Fibroblast of pulmonary artery (primary cell): Measurements from ENCODE around the gene KAT8.

Experiments used
- DNase-seq: peaks from one replicate; pipeline ENCODE4 v3.0.0-alpha.2; 2010; ENCODE audit warnings: low read depth
- H3K4me3 ChIP-seq: replicated peaks from 2 replicates; pipeline ENCODE4 v1.5.1; 2011; ENCODE audit warnings: low read depth, mild to moderate bottlenecking, control low read depth, low read length, moderate library complexity
- TF ChIP-seq, protein P1 (sequence below): IDR thresholded peaks from 2 replicates; pipeline ENCODE4 v1.5.1; 2011; ENCODE audit warnings: mild to moderate bottlenecking, control low read depth, low read length, inconsistent platforms; ENCODE audit errors: missing control alignments

The KAT8 gene

DNA sequence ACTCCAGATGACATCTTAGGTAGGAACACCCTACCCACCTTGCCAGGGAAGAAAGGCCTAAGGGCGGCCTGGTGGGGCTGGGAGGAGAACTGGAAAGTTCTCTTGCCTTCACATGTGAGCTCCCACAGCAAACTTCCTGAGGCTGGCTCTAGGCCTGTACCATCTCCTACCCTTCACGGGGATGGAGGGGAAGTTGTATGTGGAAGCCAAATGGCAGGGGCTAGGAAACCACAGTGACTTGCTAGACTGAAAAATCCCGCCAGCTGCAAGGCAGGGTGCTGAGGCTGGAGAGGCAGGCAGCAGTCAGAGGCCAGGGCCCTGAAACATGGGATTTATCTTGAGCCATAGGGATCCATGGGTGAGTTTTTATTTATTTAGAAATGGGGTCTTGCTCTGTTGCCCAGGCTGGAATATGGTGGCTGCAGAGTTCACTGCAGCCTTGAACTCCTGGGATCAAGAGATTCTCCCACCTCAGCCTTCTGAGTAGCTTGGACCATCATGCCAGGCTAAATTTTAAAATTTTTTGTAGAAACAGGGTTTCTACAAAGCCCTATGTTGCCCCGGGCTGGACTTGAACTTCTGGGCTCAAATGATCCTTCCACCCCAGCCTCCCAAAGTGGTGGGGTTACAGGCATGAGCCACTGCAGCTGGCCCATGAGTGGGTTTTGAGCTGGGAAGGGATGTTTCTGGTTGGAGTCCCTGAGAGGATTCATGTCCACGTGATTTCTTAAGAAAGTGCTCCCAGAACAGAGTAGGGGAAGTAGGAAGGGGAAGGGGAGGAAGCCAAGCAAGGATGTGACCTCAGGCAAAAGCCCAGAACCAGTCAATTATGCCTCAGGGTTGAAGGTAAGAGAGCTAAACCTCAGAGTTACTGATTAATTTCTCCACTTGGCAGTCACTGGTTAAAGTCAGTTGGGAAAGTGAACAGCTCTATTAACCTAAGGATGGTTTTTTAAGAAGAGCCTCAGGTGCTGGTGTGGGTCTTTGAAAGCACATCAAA, 4.0 kb upstream of the KAT8 start:
- TF ChIP-seq, protein P1, sequence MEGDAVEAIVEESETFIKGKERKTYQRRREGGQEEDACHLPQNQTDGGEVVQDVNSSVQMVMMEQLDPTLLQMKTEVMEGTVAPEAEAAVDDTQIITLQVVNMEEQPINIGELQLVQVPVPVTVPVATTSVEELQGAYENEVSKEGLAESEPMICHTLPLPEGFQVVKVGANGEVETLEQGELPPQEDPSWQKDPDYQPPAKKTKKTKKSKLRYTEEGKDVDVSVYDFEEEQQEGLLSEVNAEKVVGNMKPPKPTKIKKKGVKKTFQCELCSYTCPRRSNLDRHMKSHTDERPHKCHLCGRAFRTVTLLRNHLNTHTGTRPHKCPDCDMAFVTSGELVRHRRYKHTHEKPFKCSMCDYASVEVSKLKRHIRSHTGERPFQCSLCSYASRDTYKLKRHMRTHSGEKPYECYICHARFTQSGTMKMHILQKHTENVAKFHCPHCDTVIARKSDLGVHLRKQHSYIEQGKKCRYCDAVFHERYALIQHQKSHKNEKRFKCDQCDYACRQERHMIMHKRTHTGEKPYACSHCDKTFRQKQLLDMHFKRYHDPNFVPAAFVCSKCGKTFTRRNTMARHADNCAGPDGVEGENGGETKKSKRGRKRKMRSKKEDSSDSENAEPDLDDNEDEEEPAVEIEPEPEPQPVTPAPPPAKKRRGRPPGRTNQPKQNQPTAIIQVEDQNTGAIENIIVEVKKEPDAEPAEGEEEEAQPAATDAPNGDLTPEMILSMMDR, result no peak
- DNase-seq, result no peak

DNA sequence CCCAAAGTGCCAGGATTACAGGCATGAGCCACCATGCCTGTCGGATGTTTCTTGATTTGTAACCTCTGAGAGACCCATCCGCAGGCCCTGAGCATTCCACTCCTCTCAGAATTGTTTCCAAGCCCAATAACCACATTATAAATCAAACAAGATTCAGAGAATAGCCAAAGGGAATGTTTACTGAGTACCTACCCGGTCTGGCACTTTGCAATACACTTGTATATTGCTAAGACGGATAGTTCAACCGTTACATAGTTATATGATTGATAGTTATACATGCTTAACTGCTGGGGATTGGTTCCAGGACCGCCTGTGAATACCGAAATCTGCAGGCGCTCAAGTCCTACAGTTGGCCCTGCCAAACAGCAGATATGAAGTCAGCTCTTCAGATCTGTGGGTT, 3.0 kb upstream of the KAT8 start:
- TF ChIP-seq, protein P1, result no peak
- DNase-seq, result no peak
- no peak overlapping the region for H3K4me3 ChIP-seq

More for the DNA sequence above, 4.0 kb upstream of the KAT8 start:
- no peak overlapping the region for H3K4me3 ChIP-seq

DNA sequence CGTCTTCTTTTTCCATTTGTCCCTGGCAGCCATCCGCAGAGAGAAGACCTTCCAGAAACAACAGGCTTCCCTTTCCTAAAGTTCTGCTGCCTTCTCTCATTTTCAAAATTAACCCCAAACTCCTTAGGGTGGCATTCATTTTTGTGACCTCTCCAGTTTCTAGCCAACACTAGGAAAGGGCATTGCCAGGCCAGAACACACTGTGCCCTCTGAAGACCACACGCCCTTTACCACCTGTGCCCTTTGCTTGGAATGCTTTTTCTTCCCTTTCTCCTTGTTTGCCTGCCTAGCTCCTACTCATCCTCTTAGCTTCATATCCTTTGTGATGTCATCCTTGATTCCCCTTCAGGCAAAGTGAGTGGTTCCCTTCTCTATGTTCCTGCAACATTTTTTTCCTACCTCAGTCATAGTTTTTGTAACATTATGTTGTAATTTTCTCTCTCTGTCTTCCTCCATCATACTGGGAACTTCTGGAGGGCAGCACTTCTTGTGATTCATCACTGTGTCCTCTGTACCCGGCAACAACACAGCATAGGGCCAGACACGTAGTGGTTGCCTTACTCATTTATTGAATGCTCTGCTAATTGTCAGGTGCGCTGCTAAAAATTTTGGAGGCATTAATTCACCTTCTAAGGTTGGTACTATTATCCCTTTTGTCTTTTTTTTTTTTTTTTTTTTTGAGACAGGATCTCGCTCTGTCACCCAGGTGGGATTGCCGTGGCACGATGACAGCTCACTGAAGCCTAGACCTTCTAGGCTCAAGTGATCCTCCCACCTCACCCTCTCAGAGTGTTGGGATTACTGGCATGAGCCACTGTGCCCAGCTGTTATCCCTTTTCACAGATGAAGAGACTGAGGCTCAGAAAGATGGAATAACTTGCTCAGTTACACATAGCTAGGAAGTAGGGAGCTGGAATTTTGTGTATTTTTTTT, 1.0 kb downstream of the KAT8 start:
- TF ChIP-seq, protein P1, result no peak
- H3K4me3 ChIP-seq, result peak overlapping the region; percentile 69
- DNase-seq, result peak; percentile 71

DNA sequence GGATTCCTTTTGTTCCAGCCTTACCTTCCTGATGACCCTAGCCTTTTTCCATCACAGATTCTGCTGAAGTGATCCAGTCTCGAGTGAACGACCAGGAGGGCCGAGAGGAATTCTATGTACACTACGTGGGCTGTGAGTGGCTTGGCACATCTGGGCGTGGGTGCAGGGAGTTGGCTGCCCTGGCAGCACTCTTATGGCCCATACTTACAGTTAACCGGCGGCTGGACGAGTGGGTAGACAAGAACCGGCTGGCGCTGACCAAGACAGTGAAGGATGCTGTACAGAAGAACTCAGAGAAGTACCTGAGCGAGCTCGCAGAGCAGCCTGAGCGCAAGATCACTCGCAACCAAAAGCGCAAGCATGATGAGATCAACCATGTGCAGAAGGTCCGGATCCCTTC, 2.7 kb downstream of the KAT8 start:
- TF ChIP-seq, protein P1, result no peak
- no peak for DNase-seq
- H3K4me3 ChIP-seq, result no peak overlapping the region

DNA sequence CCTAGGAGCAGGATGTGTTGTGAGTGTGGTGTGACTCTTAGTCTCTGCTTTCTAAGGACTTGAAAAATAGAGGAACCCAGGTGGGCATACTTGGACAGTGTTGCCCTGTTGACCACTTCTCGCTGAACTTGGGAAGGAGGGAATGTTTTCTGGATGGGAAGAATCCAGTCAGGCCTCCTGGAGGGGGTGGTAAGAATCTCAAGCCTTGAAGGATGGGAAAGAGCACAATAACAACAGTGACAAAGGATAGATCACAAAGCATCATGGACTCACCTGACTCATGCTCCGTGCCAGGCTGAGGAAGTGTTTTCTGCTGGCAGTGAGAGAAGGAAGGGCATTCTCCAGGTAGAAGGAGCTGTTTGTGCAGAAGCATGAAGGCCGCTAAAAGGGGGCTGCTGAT, 8.4 kb downstream of the KAT8 start:
- DNase-seq, result no peak
- TF ChIP-seq, protein P1, result no peak

DNA sequence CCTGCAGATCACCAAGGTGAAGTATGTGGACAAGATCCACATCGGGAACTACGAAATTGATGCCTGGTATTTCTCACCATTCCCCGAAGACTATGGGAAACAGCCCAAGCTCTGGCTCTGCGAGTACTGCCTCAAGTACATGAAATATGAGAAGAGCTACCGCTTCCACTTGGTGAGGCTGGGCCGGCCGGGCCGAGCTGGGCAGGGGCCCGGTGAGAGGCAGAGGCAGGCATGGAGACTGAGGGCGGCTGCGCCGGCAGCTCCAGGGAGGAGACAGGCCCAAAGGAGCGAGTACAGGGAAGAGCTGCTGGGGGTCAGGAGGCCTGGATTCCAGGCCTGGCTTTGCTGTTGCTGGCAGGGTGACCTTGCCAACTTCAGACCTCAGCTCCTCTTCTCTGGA, 9.7 kb downstream of the KAT8 start:
- no peak for DNase-seq
- TF ChIP-seq, protein P1, result no peak
- no peak overlapping the region for H3K4me3 ChIP-seq

More for the DNA sequence above, 8.4 kb downstream of the KAT8 start:
- no peak overlapping the region for H3K4me3 ChIP-seq
